Activated naive CD8-positive, alpha-beta T cell treated with anti-CD3 and anti-CD28 coated beads, Interleukin-2, amount 10 ng/mL, durations not matched to agents 7 days and 5 days (primary cell): Measurements from ENCODE around the gene ART3. TPM values are rescaled to one million over a fixed set of nuclear protein-coding genes. Genes with fewer than 3 reads are reported as not detected.

Experiments
- ATAC-seq: fragments of 150-1000 bp; cut with Tn5 transposase; one replicate; pipeline ENCODE4 v1.10.0; 2021; ENCODE audit warnings: low read depth, moderate library complexity
- POLR2A ChIA-PET: fragments of 350-600 bp; sonication (Branson Sonifier 250); formaldehyde crosslinking; loops from one replicate; lab custom pipeline; 2021; ENCODE audit warnings: antibody characterized with exemption; lab: Charles Lee
- DNase-seq: peaks from one replicate; pipeline ENCODE4 v3.0.0; 2021
- H3K27ac Mint-ChIP-seq: one replicate; pipeline ENCODE4 v1.8.0; 2022; ENCODE audit warnings: mild to moderate bottlenecking, mixed read lengths
- H3K27me3 Mint-ChIP-seq: one replicate; pipeline ENCODE4 v1.8.0; 2022; ENCODE audit warnings: mild to moderate bottlenecking, moderate library complexity, mixed read lengths
- H3K36me3 Mint-ChIP-seq: one replicate; pipeline ENCODE4 v1.8.0; 2021; ENCODE audit warnings: mild to moderate bottlenecking, mixed read lengths
- H3K4me1 Mint-ChIP-seq: one replicate; pipeline ENCODE4 v1.8.0; 2021; ENCODE audit warnings: mixed read lengths
- H3K4me3 Mint-ChIP-seq: one replicate; pipeline ENCODE4 v1.8.0; 2022; ENCODE audit warnings: mild to moderate bottlenecking, moderate library complexity, mixed read lengths
- H3K9me3 Mint-ChIP-seq: one replicate; pipeline ENCODE4 v1.8.0; 2021; ENCODE audit warnings: mixed read lengths
- total RNA-seq, 2 experiments: library from RNA; stranded (reverse); gene quantifications; one replicate each; pipeline ENCODE4 v1.2.3, GENCODE V29; 2021

ART3 gene
- total RNA-seq, 2 experiments from 2014 or later, result not detected

GRCh38 chr4:76058302-76058701 is 16.2 kb upstream of the ART3 start:
- POLR2A ChIA-PET, result no interaction called here
- Mint-ChIP-seq H3K4me1 (peaks cover 20% of the 10 kb centered on the region), H3K27ac (no peak overlapping the region), H3K9me3 (no peaks in the 10 kb centered on the region), H3K36me3 (no peaks in the 10 kb centered on the region), H3K27me3 (peaks cover 9% of the 10 kb centered on the region), H3K4me3 (no peak overlapping the region)
- ATAC-seq, result no peak
- no peak for DNase-seq

GRCh38 chr4:76058888-76059426 is 15.6 kb upstream of the ART3 start:
- Mint-ChIP-seq H3K9me3 (no peaks in the 10 kb centered on the region), H3K27ac (no peak overlapping the region), H3K4me3 (peak overlapping the region; percentile 16), H3K27me3 (peaks cover 9% of the 10 kb centered on the region), H3K36me3 (no peaks in the 10 kb centered on the region), H3K4me1 (peaks cover 20% of the 10 kb centered on the region)
- POLR2A ChIA-PET, result no interaction called here
- ATAC-seq (no peak), DNase-seq (no peak)

- POLR2A ChIA-PET, result no interaction called here
- ATAC-seq (peak; percentile 65), DNase-seq (no peak)
- Mint-ChIP-seq H3K4me1 (peaks cover 20% of the 10 kb centered on the region), H3K4me3 (no peak overlapping the region), H3K27ac (no peak overlapping the region), H3K36me3 (no peaks in the 10 kb centered on the region), H3K9me3 (no peaks in the 10 kb centered on the region), H3K27me3 (peaks cover 9% of the 10 kb centered on the region)
Observed at GRCh38 chr4:76059750-76060149, 14.8 kb upstream of the ART3 start.

- H3K9me3 Mint-ChIP-seq, result no peaks in the 10 kb centered on the region
- H3K36me3 Mint-ChIP-seq, result no peaks in the 10 kb centered on the region
- POLR2A ChIA-PET, result no interaction called here
- no peak overlapping the region for H3K4me3 Mint-ChIP-seq
- H3K27me3 Mint-ChIP-seq, result peaks cover 9% of the 10 kb centered on the region
- peaks cover 15% of the 10 kb centered on the region for H3K4me1 Mint-ChIP-seq
- DNase-seq (no peak), ATAC-seq (no peak)
- H3K27ac Mint-ChIP-seq, result no peak overlapping the region
Observed at GRCh38 chr4:76060506-76060905, 14.0 kb upstream of the ART3 start.

GRCh38 chr4:76061421-76061820 is 13.1 kb upstream of the ART3 start:
- ATAC-seq (no peak), DNase-seq (no peak)
- H3K27ac Mint-ChIP-seq, result no peak overlapping the region
- no peaks in the 10 kb centered on the region for H3K36me3 Mint-ChIP-seq
- peaks cover 5% of the 10 kb centered on the region for H3K27me3 Mint-ChIP-seq
- no peak overlapping the region for H3K4me3 Mint-ChIP-seq
- peaks cover 15% of the 10 kb centered on the region for H3K4me1 Mint-ChIP-seq
- POLR2A ChIA-PET, result no interaction called here
- no peaks in the 10 kb centered on the region for H3K9me3 Mint-ChIP-seq

- peaks cover 15% of the 10 kb centered on the region for H3K4me1 Mint-ChIP-seq
- H3K36me3 Mint-ChIP-seq, result no peaks in the 10 kb centered on the region
- ATAC-seq (no peak), DNase-seq (no peak)
- peaks cover 2% of the 10 kb centered on the region for H3K27me3 Mint-ChIP-seq
- POLR2A ChIA-PET, result no interaction called here
- no peaks in the 10 kb centered on the region for H3K9me3 Mint-ChIP-seq
- no peak overlapping the region for H3K4me3 Mint-ChIP-seq
- H3K27ac Mint-ChIP-seq, result no peak overlapping the region
Observed at GRCh38 chr4:76061982-76062381, 12.5 kb upstream of the ART3 start.

GRCh38 chr4:76066546-76066945 is 8.0 kb upstream of the ART3 start:
- DNase-seq, result no peak
- H3K27me3 Mint-ChIP-seq, result peaks cover 2% of the 10 kb centered on the region
- H3K36me3 Mint-ChIP-seq, result no peaks in the 10 kb centered on the region
- H3K4me3 Mint-ChIP-seq, result no peak overlapping the region
- ATAC-seq, result no peak
- POLR2A ChIA-PET, result no interaction called here
- no peaks in the 10 kb centered on the region for H3K4me1 Mint-ChIP-seq
- H3K9me3 Mint-ChIP-seq, result no peaks in the 10 kb centered on the region
- no peak overlapping the region for H3K27ac Mint-ChIP-seq

GRCh38 chr4:76067652-76068286 is 6.7 kb upstream of the ART3 start:
- peak; percentile 42 for DNase-seq
- peak; percentile 92 for ATAC-seq
- H3K27ac Mint-ChIP-seq, result no peak overlapping the region
- H3K4me1 Mint-ChIP-seq, result no peaks in the 10 kb centered on the region
- H3K27me3 Mint-ChIP-seq, result peaks cover 2% of the 10 kb centered on the region
- no peaks in the 10 kb centered on the region for H3K36me3 Mint-ChIP-seq
- POLR2A ChIA-PET, result no interaction called here
- no peaks in the 10 kb centered on the region for H3K9me3 Mint-ChIP-seq
- no peak overlapping the region for H3K4me3 Mint-ChIP-seq

- Mint-ChIP-seq H3K4me3 (no peak overlapping the region), H3K27ac (no peak overlapping the region), H3K36me3 (no peaks in the 10 kb centered on the region), H3K9me3 (no peaks in the 10 kb centered on the region), H3K27me3 (no peaks in the 10 kb centered on the region), H3K4me1 (no peaks in the 10 kb centered on the region)
- DNase-seq, result no peak
- POLR2A ChIA-PET, result no interaction called here
- no peak for ATAC-seq
Observed at GRCh38 chr4:76072760-76073159, 1.7 kb upstream of the ART3 start.

- Mint-ChIP-seq H3K27ac (no peak overlapping the region), H3K4me3 (no peak overlapping the region), H3K36me3 (no peaks in the 10 kb centered on the region), H3K9me3 (no peaks in the 10 kb centered on the region), H3K4me1 (no peaks in the 10 kb centered on the region), H3K27me3 (peaks cover 9% of the 10 kb centered on the region)
- ATAC-seq (no peak), DNase-seq (no peak)
- POLR2A ChIA-PET, result no interaction called here
Observed at GRCh38 chr4:76074993-76075600, 588 bp downstream of the ART3 start.

- ATAC-seq (no peak), DNase-seq (no peak)
- peaks cover 14% of the 10 kb centered on the region for H3K27me3 Mint-ChIP-seq
- H3K36me3 Mint-ChIP-seq, result no peaks in the 10 kb centered on the region
- H3K9me3 Mint-ChIP-seq, result no peaks in the 10 kb centered on the region
- H3K4me3 Mint-ChIP-seq, result no peak overlapping the region
- no peak overlapping the region for H3K27ac Mint-ChIP-seq
- peaks cover 2% of the 10 kb centered on the region for H3K4me1 Mint-ChIP-seq
- POLR2A ChIA-PET, result no interaction called here
Observed at GRCh38 chr4:76078033-76078613, 3.6 kb downstream of the ART3 start.

- peaks cover 20% of the 10 kb centered on the region for H3K27me3 Mint-ChIP-seq
- POLR2A ChIA-PET, result no interaction called here
- no peaks in the 10 kb centered on the region for H3K9me3 Mint-ChIP-seq
- no peaks in the 10 kb centered on the region for H3K36me3 Mint-ChIP-seq
- no peak for ATAC-seq
- H3K4me3 Mint-ChIP-seq, result no peak overlapping the region
- peaks cover 2% of the 10 kb centered on the region for H3K4me1 Mint-ChIP-seq
- DNase-seq, result no peak
- H3K27ac Mint-ChIP-seq, result no peak overlapping the region
Observed at GRCh38 chr4:76083386-76083988, 9.0 kb downstream of the ART3 start.

- Mint-ChIP-seq H3K27ac (no peak overlapping the region), H3K4me1 (peaks cover 2% of the 10 kb centered on the region), H3K27me3 (peaks cover 17% of the 10 kb centered on the region), H3K9me3 (no peaks in the 10 kb centered on the region), H3K4me3 (no peak overlapping the region), H3K36me3 (no peaks in the 10 kb centered on the region)
- no peak for DNase-seq
- no peak for ATAC-seq
- POLR2A ChIA-PET, result no interaction called here
Observed at GRCh38 chr4:76084542-76084941, 10.0 kb downstream of the ART3 start.
